GM19455 (cell line): Measurements from ENCODE around the gene EEF2KMT.
"Not testable (repeated sequence)": the region's sequence is repeated elsewhere in the genome, so short reads cannot be mapped to it uniquely, and the experiment has no call there.

ENCODE experiments used
- ATAC-seq: cut with Tn5 transposase; IDR thresholded peaks from one replicate; pipeline ENCODE4 v1.9.1; 2021; ENCODE audit not compliant: unreplicated experiment

The EEF2KMT gene

DNA sequence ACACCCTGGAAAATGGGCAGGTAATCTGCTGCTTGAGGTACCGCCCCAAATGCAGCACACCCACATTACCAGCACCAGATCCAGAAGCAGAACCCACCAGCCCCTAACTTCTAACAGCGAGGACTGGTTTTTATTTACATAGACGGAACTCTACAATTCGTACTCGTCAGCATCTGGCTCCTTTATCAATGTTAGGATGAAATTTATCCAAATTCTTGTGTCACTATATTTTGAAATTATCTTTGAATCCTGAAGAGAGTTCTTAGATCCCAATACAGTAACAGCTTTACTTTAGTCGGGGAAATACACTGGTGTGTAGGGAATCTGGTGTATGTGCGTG lies 26.3 kb downstream of the EEF2KMT start:
- ATAC-seq: no peak

DNA sequence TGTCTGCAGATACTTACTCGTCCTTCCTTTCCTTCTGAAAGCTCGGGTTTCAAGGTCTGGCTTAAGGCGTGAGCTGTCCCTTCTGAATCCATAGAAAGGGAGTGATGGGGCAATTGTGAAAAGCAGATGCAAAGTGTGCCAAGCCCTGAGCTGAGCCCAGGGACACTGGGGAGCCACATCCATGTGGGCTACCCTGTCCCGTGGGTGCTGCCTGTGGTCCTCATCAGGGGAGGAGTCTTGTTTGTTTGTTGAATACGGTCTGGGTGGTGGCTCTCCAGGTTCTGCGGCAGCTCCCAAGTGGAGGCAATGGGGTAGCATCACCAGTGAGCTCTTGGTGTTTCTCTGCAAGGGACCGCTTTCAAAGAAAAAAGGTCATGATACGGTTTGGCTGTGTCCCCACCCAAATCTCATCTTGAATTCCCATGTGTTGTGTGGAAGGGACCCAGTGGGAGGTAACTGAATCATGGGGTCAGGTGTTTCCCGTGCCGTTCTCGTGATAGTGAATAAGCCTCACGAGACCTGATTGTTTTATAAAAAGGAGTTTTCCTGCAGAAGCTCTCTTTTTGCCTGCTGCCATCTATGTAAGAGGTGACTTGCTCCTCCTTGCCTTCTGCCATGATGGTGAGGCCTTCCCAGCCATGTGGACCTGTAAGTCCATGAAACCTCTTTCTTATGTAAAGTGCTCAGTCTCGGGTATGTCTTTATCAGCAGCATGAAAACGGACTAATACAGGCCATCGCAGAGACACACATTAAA lies 27.0 kb downstream of the EEF2KMT start:
- ATAC-seq: no peak

DNA sequence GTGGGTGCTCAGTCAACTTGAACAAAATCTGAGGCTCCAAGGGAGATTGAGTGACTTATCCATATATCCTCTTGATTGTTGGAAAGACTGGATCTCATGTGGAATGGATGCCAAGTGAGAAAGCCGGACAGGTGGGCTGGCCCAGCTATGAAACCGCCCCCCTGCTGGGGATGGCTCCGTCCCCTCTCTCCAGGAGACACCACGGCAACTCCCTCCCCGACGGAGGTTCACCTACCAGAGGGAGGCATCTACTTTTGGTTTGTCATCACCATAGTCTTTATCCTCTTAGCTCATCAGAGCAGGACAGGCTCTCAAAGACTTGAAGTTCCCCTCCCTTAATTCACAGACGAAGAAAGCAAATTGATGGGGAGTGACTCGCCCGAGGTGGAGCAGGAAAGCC lies 27.7 kb downstream of the EEF2KMT start:
- ATAC-seq: no peak

DNA sequence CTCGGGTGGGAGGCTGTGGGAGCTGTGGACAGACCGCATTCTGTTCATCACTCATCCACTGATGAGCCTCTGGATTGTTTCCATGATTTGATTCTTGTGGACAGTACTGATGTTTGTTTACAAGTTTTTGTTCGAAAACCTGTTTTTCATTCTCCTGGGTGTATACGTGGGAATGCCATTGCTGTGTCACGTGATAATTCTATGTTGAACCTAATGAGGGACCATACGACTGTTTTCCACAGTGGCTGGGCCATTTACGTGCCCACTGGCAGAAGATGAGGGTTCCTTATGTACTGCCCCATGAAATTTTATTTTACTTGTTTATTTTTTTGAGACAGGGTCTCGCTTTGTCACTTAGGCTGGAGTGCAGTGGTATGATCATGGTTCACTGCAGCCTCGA lies 28.5 kb downstream of the EEF2KMT start:
- no peak for ATAC-seq

DNA sequence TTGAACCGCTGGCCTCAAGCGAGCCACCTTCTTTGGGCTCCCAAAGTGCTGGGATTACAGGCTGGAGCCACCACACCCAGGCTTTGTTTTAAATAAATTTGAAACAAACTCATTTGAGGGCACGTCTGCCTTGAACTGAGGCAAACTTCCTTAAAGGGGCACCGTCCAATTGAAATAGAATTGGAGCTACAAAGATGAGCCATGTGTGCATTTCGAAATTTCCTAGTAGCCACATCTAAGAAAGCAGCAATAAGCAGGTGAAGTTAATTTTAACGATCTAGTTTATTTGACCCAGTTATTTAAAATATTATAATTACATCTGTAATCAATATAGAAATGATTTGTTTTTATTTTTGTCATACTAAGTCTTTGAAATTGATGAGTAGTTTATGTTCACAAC lies 31.1 kb downstream of the EEF2KMT start:
- no peak for ATAC-seq

DNA sequence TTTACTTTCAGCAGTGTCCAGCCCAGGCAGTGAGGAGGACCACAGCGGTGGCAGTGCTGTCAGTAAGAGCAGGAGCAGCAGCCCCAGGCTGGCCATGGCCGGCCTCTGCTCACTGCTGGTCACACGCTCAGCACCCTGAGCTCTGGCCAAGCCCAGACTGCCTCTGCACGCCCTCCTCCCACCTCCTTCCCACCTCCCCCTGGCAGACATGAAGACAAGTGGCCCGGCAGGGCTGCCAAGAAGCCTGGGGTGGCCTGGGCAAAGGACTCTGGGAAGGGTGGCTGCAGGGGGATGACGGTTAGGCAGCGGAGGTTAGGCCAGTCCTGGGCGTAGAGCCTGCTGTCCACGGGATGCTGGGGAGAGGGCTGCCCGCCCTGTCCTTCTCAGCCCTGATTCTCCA lies 31.8 kb downstream of the EEF2KMT start, which contains the start of gene C16orf89:
TSS of gene C16orf89 (minus strand) at position 144 of the 400 bp plus-strand sequence. CDS start at position 96, 48 bp downstream.
- no peak for ATAC-seq

DNA sequence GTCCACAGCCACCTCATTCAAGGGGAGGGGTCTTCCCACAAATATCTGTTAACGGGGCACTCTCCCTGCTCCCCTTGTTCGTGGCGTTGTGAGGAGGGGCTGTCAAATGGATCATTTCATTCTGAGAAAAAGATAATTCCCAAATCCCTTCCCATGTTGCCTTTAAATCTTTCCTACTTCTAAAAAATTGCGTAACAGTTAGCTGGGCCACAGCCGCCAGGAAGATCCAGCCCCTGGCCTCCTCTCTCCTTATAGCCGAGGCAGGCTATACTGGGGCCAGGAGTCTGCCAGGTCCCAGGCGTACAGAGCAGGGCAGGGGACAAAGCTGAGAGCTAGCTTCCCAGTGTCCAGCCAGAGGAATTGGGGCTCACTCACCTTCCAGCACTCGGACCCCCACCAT lies 32.3 kb downstream of the EEF2KMT start:
- no peak for ATAC-seq

DNA sequence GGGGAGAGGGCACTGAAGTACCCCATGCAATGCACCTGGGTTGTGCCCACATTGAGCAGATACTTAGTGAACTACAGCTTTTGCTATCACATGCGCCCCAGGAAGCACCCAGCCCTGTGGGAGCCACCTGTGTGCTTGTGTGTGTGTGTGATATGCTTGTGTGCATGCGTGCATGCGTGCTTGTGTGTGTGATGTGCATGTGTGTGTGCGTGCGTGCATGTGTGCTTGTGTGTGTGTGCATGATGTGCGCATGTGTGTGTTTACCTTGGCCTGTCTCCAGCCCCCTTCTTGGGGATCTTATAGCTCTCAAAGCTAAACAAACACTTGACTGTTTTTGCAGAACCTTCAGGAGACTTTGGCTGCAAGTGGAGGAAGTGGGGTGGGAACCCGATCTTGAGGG lies 32.7 kb downstream of the EEF2KMT start:
- no peak for ATAC-seq

DNA sequence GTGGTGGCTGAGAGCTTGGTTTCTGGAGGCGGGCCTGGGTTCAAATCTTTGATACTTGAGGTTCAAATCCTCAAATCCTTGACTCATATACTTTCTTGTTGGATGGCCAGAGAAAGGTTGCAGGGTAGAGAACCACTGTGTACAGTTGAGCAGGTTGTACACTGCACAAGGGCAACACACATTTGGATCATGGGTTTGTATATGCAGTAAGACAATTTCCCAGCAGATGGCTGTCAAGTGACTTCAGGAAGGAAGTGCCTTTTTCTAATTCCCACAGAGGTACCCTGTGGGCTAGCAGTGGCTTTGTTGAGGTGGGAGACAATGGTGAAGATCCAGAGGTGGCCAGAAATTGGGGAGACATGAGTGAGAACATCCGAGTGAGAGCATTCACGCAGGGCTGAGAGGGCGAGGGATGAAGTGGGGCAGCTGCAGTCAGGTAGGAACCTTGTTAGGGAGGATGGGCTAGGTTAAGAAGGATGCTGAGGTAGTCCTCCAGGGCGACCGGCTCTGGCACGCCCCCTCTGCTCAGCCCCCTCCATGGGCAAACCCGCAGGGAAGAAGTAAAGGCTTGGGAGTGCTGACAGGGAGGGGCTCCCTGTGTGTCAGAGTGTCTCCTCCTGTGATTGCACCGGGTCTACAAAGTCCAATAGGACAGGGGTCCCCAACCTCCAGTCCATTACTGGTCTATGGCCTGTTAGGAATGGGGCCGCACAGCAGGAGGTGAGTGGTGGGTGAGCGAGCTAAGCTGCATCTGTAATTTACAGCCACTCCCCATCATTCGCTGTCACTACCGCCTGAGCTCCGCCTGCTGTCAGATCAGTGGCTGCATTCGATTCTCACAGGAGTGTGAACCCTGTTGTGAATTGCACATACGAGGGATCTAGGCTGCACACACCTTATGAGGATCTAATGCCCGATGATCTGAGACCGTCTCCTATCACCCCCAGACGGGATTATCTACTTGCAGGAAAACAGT lies 34.5 kb downstream of the EEF2KMT start:
- ATAC-seq: no peak

DNA sequence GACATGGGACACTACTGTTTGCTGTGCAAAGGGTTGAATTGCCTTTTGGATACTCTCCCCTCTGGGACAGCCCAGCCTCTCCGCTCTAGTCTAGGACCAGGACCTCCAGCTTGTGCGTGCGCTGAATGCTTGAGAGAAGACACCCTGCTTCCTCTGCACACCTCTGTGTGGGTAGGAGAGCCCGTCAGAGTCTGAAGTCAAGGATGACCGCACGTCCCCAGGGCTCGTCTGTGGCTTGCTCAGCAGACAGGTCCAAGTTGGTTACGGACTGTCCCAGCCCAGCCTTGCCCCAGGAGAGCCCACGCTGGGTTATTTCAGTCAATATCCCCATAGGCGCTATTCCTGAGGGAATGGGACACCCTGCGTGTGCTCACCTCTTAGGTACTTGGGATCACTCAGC lies 35.5 kb downstream of the EEF2KMT start:
- no peak for ATAC-seq

DNA sequence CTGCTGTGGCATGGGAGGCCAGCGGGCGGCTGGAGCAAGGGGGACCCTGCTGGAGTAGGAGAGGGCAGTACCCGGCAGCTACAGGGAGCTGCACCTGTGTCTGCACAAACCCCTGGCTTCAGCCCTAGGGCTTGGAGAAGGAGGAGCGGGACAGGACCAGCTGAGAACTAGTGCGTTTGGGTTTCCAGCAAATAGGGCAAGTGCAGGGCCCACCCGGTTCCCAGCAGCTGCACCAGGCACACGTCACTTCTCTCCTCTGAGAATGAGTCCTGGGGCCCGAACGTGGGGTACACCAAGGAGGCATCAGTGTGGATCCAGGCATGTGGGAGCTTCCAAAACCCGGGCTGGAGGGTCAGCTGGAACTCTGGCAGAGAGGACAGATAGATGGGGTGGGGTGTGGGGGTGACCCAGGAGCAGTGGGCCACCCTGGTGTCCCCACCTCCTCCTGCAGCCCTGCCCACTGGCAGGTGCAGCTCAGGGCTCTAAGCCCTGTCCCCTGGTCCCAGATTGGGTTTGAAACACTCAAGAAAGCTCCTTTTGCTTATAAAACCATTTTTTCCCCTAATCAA lies 37.4 kb downstream of the EEF2KMT start:
- ATAC-seq: no peak

DNA sequence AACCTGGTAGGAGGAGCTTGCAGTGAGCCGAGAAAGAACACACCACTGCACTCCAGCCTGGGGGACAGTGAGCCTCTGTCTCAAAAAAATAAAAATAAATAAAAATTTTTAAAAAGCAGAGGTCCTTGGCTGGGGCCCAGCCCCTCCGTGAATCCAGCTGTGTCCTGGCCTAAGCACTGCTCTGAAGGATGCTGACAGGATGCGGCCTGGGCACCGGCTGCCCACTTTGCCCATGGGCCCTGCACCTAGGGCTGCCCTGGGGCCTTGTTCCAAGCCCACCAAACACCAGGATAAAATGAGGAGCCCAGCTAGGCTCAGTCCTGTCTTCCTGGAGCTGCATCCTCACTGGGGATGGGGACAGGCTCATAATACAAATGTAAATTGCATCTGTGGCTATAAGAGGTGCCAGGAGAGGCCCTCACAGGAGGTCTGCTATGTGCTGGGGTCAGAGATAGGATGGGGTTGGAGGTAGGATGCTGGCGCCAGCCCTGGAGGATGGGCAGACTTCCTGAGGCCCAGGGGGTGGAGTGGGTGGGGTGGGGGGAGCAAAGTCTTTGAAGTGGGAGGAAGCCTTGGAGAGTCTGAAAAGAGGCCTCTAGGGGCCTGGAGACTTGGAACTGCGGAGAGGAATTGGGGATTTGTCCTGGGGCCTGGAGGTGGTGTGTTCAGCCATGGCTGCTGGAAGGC lies 38.1 kb downstream of the EEF2KMT start:
- ATAC-seq: no peak

DNA sequence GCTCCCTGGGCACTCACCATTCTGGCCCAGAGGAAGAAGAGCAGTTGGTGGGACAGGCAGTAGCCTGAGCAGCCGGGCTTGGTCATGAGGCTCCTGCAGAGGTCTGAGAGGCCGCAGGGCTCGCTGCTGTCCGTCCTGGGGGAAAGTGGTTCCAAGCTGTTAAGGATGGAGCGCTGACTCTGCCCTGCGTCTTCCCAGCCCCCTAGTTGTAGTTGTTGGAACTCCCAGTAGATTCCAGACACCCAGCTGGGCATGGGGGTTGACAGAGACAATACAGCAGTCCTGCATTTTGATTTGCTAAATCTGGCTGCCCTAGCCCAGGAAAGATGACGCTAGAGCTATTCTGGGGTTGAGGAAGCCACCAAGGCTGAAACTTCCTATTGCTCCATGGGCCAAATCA lies 39.1 kb downstream of the EEF2KMT start:
- no peak for ATAC-seq

DNA sequence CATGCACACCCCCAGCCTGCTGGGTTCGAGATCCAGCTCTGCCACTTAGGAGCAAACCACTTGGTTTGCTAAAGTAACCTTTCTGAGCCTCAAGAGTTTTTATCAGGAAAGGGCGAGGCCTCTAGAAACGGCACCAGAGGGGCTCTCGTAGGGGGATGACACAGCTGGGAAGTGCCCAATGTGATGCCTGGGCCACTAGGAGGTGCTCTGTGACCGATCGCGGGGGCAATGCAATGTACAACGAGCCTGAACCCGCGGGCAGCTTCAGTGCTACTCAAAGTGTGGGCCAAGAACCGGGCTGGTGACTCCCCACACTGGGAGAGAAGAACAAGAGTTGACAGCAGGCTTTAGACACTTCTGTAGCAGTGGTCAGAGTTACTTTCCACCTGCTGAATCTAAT lies 41.2 kb downstream of the EEF2KMT start:
- ATAC-seq: no peak

DNA sequence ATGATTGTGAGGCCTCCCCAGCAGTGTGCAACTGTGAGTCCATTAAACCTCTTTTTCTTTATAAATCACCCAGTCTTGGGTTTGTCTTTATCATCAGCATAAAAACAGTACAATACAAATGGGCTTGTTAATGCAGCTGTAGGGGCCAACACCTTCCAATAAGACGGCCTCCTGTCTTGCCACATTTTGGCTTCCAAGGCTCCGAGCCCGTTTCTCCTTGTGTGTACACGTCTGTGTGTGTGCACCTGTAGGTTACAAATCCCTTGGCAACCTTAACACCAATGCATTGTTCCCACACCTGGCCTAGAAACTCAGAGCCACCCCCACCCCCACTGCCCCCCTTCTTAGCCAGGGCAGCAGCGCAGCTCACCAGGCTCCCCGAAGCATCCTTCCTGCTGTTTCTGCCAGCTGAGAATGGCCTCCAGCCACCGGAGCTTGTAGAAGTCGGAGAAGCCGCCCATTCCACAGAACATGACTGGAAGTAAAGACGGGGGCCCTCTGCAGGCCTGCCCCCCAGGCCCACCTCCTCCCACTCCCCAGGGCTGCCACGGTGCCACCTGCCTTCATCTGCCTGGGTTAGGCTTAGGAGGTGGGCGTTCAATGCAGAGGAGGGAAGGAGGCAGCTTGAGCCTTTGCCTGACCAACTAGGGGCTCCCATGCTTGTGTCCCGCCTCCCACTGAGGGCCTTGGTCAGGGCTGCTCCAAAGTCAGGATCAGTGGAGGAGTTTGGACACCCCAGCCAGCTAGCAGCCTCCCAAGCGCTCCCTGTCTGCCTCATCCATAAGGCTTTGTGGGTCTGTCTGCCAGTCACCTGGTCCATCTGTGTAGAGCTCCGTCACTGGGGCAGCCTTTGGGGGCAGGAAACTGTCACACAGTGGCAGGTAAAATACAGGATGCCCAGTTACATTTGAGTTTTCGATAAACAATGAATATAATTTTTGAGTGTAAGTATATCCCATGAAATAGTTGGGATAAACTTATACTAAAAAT lies 42.4 kb downstream of the EEF2KMT start:
- no peak for ATAC-seq

DNA sequence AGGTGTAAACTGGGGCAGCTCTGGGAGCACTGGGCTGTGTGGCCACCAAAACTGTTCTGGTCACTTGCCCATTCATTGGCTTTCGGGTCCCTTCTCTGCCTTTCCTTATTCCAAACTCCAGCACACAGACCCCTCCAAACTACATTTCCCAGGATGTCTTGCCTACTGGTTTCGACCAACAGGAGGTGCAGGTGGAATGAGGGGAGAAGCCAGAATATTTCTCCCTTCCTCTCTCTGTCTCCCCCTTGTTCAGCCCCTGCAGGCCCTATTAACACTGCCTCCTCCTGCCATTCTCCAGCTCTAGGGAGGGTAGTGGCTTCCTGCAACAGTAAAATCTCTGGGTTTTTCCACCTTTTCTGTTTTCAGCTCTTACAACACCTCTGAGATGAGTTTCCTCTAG lies 50.7 kb downstream of the EEF2KMT start:
- ATAC-seq: no peak

DNA sequence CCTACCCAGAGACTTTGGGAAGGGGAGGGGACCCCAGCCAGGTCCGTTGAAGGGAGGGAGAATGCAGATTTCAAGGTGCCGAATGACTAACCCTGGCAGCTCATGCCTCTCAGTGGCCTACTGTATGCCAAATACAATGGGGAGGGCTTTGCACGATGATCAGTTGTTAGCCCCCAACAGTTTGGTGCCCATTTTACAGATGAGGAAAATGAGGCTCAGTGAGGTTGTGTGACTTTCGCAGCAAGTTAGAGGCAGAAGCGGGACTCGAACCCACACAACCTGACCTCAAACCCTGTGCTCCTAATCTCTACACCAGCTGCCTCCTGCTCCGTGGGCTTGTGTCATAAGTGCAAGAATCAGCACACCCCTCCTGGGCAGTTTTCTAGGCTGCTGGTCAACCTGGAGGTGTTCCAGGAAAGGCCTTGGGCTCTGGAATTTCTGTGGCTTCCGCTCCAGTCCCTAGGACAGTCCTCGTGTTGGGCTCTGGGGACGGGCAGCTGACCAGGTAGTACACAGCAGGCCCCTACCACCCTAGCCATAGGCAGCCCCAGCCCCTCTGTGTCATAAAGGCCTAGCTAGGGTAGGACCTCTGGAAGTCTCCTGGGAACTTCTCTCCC lies 52.0 kb downstream of the EEF2KMT start:
- ATAC-seq: no peak

DNA sequence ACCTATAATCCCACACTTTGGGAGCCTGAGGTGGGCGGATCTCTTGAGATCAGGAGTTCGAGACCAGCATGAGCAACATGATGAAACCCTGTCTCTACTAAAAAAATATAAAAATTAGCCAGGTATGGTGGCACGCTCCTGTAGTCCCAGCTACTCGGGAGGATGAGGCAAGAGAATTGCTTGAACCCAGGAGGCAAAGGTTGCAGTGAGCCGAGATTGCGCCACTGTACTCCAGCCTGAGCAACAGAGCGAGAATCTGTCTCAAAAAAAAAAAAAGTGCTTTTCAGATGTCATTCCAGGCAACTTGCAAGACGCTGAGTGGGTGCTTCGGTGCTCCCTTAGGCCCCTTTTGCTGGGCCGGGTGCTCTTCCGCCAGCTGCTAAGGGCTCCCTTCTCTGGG lies 53.0 kb downstream of the EEF2KMT start:
- ATAC-seq: not testable (repeated sequence)

DNA sequence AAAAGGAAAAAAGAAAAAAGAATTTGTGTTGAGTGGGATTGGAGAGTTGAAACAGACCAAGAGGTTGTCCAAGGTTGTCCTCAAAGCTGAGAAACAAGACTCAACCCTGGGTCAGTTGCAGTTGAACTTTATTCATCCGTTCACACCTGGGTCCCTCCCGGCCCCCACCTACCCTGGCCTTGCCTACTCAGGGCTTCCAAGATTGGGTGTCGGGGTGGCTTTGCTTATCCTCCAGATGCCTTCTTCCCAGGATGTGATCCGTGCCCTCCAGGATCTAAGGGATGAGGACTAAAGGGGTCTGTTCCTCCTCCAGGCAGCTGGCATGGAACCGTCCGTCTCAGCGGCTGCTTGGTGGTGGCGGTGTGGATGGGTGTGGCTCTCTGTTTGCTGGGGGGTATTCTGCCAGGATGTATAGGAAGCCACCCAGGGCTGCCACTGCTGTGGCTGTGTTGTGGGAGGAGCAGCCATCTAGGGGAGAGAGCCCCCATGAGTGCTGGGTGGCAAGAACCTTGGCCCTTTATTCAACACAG lies 53.5 kb downstream of the EEF2KMT start:
- ATAC-seq: no peak
